Subcutaneous adipose tissue (tissue), 4 donors: ENCODE data around the gene DACH2. TPM values are rescaled to one million over a fixed set of nuclear protein-coding genes. Genes with fewer than 3 reads are reported as not detected.

Source experiments
- total RNA-seq, 4 donors: library from RNA; depleted of rRNA; stranded (reverse); fragments of >200 nt; gene quantifications; one replicate each; pipeline ENCODE4 v1.1.0, GENCODE V29; 2016
- TF ChIP-seq, protein P1 (sequence below): fragments of 450-650 bp; IDR thresholded peaks from one replicate; pipeline ENCODE4 v1.5.1; 2016; ENCODE audit warnings: low read depth, mild to moderate bottlenecking, control low read depth, antibody characterized with exemption, moderate library complexity

Gene DACH2
- total RNA-seq, 4 donors from 2014 or later = 0.49 TPM; not detected in 3

GRCh38 chrX:86460760-86461159, 312.5 kb downstream of the DACH2 start:
- TF ChIP-seq, protein P1, sequence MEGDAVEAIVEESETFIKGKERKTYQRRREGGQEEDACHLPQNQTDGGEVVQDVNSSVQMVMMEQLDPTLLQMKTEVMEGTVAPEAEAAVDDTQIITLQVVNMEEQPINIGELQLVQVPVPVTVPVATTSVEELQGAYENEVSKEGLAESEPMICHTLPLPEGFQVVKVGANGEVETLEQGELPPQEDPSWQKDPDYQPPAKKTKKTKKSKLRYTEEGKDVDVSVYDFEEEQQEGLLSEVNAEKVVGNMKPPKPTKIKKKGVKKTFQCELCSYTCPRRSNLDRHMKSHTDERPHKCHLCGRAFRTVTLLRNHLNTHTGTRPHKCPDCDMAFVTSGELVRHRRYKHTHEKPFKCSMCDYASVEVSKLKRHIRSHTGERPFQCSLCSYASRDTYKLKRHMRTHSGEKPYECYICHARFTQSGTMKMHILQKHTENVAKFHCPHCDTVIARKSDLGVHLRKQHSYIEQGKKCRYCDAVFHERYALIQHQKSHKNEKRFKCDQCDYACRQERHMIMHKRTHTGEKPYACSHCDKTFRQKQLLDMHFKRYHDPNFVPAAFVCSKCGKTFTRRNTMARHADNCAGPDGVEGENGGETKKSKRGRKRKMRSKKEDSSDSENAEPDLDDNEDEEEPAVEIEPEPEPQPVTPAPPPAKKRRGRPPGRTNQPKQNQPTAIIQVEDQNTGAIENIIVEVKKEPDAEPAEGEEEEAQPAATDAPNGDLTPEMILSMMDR = no peak

- TF ChIP-seq, protein P1 = no peak
Observed at GRCh38 chrX:86504297-86504696, 356.0 kb downstream of the DACH2 start.

DNA sequence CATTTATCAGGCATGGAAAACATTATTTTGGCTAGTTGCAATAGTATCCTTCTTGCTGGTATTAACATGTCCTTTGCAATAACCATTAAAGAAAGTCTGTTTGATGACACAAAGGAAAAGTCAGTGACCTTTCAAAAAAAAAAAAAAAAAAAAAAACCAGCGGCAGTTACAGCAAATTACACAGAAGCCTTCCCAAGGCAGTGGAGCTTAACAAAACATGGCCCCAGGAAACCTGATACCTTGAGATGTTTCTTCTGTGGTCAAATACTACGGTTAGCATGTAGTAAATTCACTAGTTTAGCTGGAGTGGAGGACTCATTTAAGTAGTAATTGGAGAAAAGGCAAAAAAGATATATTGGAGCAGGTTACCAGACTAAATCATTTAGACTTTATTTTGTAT, 359.1 kb downstream of the DACH2 start:
- TF ChIP-seq, protein P1 = no peak

DNA sequence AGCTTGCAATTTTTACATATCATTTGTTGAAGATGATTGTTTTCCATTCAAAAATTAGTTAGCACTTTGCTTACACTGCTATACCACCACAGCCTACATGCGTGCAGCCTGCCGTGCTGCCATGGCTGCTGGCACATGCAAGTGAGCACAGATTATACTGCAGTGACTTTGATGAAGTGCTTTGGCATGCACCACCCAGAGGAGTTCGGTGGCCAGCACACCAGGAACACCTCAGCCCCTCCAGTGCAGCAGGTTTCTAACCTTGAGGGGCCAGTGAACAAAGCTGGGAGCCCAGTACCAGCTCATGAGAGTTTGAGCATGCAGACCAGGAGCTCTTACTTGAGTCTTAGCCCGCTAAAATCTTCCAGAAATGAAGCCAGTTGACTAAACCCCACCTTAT, 431.5 kb downstream of the DACH2 start:
- TF ChIP-seq, protein P1 = no peak

- TF ChIP-seq, protein P1 = no peak
Observed at GRCh38 chrX:86604607-86605006, 456.4 kb downstream of the DACH2 start.

DNA sequence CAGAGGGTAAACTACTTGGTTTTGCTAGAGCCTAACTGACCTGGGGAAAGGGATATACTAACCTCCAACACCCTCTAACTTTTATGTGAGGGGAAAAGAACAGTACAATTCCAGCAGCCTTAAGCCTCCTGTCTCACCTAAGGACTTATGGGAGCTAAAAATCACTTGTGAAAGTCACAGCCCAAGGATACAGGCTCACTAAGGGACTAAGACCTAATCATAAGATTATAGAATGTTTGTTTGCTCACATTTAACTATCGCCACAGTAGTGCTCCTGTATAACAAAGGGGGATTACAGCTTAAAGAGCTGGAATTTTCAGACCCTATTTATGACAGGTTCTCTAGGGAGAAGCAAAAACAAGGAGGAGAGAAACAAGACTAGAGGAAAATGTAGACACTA, 548.7 kb downstream of the DACH2 start:
- TF ChIP-seq, protein P1 = no peak

DNA sequence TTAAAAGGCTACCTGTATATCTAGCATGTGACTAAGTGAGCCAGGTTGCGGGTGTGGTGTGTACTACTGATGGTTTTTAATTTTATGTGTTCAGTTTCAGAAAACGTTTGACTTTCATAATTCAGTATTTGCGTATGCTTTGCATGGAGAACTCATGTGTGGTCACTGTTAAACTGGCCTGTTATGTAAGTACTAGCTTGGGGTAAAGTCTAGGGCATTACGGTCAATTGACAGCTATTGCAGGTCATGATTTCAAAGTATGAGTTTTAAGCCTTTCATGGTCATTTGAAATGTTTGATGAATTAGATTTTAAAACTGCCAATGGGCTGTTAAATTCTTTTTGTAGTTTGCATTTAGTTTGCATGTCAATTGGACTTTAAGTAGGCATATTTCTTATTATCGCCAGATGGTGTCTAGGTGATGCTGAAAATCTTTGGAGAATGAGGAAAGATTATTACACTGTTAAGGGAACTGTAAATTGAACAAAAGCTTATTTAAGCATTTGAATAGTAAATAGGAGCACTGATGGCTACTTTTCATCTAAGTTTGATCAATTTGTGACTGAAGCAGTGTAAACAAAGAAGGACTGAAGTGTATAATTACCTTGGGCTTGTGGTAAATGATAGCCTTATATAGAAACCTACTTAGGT, 563.4 kb downstream of the DACH2 start:
- TF ChIP-seq, protein P1 = no peak
